Putamen (tissue), 1 donor: Measurements from ENCODE around the gene DIPK1B.

Experiments used
- DNase-seq: peaks from one replicate; pipeline ENCODE4 v3.0.0-alpha.2; 2016; ENCODE audit warnings: low spot score

Gene DIPK1B

GRCh38 chr9:136711751-136712689 is at the start of gene DIPK1B:
Gene DIPK1B, plus strand, starts transcription at chr9:136712572. Its CDS starts 94 bp downstream, at chr9:136712666.
- DNase-seq: no peak

- no peak for DNase-seq
These were observed 49.5 kb upstream of the DIPK1B start, which contains the start of gene EGFL7 for GRCh38 chr9:136662656-136663581. Gene EGFL7, plus strand, starts transcription at chr9:136662916. Its CDS starts 5,367 bp downstream, at chr9:136668283.

DNA sequence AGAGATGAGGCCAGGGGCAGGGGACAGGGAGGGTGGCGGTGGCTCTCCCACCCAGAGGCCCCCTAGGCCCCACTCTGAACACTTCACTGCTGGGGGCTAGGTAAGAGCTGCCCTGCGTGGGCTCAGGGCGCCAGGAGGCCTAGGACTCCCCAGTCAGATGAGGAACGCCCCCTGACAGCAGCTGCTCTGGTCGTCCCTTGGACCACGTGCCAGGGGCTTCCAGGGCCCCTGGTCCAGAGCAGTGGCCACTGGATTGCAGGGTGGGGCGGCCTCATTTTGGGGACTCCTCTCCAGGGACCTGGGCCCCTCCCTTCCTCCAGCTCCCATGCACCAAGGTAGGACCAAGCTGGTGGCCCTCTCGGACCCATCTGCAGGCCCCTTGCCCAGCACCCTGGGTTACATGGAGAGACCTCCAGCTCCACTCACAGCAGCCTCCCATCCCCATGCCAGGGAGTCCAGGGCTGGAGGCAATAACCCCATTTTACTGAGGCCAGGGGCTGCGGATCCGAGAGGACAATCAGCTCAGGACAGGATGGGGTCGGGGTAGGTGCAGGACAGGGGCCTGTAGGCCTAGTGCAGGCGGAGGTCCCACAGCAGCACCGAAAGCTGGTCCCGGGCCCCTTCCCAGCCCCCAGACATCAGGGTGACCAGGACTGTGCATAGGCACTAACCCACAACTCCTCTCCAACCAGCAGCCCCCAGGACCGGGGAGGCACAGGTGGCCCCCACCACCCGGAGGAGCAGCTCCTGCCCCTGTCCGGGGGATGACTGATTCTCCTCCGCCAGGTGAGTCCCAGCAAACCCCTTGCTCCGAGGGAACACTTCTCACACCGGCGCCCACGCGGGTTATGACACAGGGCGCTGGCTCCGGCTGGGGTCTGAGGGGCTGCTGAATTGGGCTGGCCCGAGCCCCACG is 48.1 kb upstream of the DIPK1B start:
- no peak for DNase-seq

GRCh38 chr9:136665111-136665703 is 47.2 kb upstream of the DIPK1B start:
- DNase-seq: no peak

GRCh38 chr9:136665704-136666371 is 46.5 kb upstream of the DIPK1B start:
- no peak for DNase-seq

DNA sequence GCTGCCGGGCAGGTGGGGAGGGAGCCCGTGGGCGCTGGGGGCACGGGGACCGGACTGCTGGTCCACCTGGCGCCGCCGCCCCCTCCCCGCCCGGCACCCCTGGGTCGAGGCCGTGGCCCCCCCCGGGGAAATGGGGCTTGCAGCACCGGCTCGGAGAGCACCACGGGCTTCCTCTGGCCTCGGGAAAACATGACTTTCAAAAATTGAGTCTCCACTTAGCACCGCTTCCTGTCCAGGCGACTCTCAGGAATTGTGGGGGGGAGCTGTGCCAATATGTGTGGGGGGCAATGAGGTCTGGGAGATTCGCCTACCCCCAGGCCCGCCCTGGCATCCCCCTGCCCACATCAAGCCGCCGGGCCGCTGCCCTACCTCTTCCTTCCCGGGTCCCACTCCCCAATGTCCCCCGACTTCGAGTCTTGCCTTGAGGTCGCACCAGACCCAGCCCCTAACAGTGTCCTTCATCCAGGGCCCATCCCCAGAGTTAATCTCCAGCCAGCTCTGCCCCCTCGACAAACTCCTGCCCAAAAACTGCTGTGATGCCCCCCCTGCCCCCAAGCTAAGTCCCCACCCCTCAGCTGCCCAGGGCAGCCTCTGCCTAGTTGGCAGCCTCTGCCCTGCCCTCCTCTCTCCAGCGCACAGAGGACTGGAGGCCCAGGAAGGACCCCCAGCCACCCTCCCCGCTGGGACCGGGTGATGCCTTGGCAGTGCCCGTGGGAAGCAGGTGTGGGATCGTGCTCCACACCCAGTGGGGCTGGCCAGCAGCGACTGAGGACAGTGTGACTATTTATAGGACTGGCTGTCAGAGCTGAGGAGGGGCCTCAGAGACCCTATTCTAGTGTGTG is 45.8 kb upstream of the DIPK1B start:
- DNase-seq: no peak

GRCh38 chr9:136667214-136667939 is 45.0 kb upstream of the DIPK1B start:
- DNase-seq: no peak

DNA sequence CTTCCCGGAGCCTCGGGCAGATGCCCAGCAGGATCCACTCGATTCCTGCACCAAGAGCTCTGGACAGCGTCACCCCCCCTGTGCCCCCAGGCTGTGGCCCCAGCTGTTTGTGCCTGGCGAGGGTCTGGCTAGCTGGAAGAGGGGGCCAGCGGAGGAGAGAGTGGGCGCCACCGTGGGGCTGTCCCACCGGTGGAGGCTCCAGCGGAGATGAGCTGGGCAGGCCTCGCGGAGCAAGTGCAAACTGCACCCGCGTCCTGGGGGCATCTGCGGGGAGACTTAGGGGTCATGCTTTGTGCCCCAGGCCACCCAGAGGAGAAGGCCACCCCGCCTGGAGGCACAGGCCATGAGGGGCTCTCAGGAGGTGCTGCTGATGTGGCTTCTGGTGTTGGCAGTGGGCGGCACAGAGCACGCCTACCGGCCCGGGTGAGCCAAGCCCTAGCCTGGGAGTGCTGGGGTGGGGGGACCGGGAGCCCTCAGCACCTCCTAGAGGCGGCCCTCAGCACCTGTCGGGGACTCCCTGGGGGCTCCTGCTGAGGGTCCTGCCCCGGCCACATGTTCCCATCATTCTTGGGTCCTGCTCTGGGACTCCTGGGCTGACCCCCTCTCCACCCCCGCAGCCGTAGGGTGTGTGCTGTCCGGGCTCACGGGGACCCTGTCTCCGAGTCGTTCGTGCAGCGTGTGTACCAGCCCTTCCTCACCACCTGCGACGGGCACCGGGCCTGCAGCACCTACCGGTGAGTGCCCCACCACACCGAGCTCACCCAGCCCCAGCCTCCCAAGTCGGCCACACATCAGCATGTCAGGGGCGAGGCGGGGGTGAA is 44.2 kb upstream of the DIPK1B start:
- no peak for DNase-seq

GRCh38 chr9:136668983-136669790 is 43.2 kb upstream of the DIPK1B start:
- DNase-seq: no peak

DNA sequence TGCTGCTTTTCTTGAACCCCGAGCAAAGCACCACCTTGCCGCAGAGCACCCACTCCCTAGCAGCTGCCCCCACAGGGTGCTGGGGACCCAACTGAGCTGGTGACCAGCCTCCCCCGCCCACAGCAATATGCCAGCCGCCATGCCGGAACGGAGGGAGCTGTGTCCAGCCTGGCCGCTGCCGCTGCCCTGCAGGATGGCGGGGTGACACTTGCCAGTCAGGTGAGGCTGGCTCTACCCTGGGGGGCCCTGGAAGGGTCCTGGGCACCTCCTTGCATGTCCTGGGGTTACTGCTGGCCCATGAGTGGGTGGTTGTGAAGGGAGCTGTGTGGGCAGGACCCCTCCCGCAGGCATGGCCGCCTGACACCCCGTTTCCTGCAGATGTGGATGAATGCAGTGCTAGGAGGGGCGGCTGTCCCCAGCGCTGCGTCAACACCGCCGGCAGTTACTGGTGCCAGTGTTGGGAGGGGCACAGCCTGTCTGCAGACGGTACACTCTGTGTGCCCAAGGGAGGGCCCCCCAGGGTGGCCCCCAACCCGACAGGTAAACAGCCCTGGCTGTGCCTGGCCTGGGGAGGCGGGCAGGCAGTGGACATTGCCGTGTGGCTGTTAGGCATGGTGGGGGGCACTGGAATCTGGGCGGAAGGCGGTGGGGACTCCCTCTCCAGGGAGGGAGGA is 42.4 kb upstream of the DIPK1B start:
- DNase-seq: no peak

DNA sequence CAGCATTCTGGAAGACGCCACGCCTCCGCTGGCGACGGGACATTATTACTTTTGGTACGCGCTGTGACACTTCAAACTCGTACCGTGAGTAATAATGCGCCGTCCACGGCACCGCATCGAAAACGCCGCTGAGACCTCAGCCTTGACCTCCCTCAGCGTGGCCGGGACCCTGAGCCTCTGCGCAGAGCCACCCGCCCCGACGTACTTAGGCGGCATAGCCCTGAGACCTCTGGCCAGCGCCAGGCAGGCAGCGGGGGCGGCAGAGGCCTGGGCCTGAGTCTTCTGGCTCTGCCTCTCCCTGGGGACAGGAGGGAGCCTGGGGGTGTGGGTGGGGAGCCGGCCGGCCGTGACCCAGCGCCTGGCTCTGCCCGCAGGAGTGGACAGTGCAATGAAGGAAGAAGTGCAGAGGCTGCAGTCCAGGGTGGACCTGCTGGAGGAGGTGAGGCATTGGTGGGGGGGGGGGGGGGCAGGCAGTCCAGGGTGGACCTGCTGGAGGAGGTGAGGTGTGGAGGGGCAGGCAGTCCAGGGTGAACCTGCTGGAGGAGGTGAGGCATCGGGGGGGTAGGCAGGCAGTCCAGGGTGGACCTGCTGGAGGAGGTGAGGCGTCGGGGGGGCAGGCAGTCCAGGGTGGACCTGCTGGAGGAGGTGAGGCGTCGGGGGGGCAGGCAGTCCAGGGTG is 41.7 kb upstream of the DIPK1B start:
- no peak for DNase-seq

GRCh38 chr9:136671254-136671614 is 41.1 kb upstream of the DIPK1B start:
- no peak for DNase-seq

- DNase-seq: no peak
These were observed 40.5 kb upstream of the DIPK1B start for GRCh38 chr9:136671646-136672430.

GRCh38 chr9:136672431-136673087 is 39.8 kb upstream of the DIPK1B start:
- DNase-seq: no peak
